Measurements from ENCODE around the gene CMAS.
"Not testable (repeated sequence)": the region's sequence is repeated elsewhere in the genome, so short reads cannot be mapped to it uniquely, and the experiment has no call there.

Gene CMAS

DNA sequence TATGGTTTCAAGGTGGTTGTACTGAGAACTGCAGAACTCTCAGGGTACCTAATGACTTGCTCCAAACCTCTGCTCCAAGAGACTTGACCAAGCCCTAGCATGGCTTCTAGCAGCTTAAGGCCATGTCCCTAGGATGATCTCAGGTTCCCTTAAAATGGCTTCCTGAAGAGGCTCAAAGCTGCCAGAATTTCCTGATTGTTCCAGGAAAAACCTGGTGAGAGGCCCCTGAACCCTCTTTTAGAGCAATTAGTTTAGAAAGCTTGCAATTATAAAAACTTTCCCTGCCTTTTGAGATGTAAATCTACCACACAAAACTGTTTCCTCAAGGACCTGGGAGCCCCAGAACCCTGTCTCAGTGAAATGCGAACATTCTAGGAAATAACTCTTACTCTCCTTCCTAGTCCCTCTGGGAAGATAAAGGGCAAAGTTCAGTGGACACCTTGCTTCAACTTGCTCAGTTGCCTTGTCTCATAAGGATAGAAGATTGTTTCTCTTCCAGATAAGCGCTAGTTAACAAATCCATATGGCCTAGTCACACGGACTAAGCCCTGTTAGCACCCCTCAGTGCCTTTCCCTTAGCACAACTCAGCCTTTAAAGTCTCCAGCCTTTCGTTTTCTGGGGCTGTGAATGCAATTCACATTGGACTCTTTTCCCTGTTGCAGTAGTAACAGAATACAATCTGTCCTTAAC, 2.5 kb downstream of the CMAS start:
- DNase-seq, result no peak

DNA sequence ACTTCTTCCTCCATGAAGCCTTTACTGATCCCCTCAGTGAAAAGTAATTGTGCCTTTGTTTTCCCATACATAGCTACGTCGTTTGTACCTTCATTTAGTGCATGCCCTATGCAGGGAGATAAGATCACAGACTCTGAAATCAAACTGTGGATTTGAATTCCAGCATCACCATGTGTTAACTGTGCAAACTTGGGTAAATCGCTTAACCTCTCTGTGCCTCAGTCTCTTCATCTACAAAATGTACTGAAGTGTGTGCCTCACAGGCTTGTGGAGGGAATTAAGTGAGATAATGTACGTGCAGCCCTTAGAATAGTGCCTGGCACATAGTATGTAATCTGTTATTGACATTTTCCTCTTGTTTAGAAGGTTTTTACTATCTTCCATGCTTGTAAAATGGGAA, 4.1 kb downstream of the CMAS start:
- DNase-seq, result no peak

DNA sequence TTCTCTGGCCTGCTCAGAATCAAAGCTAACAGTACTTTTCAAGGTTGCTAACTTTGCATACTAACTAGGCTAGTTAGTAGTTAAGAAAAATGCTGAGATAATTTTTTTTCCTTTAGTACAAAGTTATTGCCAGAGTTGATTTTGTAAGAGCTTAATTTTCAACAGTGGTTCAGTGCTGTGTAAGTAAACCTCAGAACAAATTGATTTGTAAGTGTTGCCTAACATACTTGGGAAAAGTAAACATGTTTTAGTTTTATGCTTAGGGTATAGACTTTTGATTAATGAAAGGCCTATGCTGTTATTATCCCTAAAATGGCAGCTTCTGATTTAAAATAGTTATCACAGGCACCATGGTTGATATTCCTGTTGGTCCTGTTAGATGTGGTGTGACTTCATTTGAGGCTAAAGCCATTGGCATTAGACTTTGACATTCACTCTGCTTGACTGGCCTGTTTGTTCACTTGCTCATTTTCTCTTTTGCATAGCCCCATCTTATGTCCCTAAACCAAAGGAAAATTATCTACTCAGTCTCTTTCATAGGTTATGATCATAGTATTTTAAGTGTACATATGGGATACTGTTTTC, 5.2 kb downstream of the CMAS start:
- DNase-seq, result no peak

DNA sequence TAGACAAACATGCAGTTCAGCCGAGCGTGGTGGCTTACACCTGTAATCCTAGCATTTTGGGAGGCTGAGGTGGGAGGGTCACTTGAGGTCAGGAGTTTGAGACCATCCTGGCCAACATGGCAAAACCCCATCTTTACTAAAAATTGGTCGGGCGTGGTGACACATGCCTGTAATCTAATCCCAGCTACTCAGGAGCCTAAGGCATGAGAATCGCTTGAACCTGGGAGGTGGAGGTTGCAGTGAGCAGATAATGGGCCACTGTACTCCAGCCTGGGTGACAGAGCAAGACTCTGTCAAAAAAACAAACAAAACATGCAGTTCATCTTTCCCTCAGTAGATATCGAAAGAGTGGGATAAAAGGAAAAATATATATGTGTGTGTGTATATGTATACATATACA, 7.0 kb downstream of the CMAS start:
- not testable (repeated sequence) for DNase-seq

DNA sequence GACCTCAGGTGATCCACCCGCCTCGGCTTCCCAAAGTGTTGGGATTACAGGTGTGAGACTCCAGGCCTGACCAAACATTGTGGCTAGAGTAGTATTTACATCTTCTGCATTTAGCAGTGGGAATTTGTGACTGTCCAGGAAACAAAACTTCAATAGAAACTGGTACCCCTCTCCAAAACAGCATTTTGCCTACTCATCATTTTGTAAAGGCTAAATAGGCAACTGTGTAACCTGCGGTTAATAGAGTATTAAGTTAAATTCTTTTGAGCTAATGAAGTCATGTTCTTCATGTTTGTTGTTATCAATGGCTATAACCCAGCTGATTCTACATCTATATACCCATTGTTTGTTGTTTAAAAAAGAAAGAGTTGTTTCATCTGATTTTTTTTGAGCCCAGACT, 8.1 kb downstream of the CMAS start:
- no peak for DNase-seq

DNA sequence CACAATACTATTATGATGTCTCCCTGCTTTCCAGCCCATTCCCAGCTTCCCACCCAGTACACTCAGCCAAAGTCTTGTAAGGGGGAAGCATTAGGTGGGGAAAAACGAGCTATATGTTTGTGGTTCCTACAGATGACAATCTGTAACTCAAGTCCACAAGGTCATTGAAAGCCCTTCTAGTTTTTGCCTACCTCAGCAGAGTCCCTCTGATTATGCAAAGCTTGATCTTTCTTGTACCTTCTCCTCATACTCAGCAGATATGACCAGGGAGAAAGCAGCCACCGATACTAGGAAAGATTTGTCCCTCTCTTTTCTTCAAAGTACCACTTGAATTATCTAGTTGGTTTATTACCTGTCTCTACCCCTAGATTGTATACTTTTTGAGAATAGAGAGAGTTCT, 10.6 kb downstream of the CMAS start:
- DNase-seq, result no peak

DNA sequence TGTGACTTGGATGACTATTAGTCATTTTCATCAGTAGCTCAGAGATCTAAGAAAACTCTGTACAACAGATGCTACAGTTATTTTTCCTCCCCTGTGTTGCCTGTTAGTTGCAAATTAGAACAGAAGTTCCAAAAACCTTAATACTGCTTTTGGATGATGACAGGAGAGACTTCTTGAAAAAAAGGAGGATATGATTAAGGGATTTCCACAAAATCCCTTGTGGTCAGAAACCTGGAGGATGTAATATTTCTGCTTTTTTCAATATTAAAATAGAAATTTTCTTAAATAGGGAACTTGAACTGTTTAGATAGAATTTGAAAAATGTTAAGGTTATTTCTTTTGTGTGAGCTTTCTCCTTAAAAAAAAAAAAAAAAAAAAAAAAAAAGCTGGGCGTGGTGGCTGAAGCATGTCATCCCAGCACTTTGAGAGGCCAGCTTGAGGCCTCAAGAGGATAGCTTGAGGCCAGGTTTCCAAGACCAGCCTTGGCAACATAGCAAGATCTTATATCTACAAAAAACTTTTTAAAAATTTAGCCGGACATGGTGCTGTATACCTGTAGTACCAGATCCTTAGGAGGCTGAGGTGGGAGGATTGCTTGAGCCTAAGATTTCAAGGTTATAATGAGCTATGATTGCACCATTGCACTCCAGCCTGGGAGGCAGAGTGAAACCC, 14.1 kb downstream of the CMAS start:
- peak; percentile 20 for DNase-seq

DNA sequence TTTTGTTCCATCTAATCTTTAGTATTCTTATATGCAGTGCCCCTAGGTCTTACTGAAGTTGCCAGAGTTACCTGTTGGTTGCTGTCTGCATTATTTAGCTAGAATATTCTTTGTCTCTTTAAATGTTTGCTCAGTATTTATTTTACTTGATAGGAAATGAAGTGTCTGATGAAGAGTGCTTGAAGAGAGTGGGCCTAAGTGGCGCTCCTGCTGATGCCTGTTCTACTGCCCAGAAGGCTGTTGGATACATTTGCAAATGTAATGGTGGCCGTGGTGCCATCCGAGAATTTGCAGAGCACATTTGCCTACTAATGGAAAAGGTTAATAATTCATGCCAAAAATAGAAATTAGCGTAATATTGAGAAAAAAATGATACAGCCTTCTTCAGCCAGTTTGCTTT, 18.9 kb downstream of the CMAS start:
- peak; percentile 59 for DNase-seq

DNA sequence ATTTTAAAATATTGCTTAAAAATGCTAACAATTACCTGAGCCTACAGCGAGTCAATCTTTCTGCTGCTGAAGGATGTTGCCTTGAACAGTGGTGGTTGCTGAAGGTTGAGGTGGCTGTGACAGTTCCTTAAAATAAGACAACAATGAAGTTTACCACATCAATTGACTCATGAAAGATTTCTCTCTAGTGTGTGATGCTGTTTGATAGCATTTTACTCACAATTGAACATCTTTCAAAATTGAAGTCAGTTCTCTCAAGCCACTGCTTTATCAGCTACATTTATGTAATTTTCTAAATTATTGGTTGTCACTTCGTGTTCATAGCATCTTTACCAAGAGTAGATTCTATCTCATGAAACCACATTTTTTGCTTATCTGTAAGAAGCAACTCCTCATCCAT, 20.3 kb downstream of the CMAS start:
- DNase-seq, result no peak

DNA sequence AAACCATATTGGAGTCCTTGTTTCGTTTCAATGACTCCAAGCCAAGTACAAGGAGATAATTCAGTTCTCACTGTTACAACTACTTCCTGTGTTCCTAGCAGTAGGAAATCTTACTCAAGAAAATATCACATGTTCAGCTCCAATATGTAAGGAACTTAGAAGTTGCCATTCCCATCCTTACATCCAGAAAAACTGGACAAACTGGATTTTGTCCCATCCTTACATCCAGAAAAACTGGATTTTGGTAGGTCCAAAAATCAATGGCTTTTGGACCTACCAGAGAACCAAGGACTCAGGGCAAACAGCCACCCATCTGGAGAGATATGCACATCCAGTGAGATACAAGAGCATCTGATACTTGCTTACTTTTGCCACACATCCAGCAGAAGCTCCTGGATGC, 23.8 kb downstream of the CMAS start:
- DNase-seq, result no peak

DNA sequence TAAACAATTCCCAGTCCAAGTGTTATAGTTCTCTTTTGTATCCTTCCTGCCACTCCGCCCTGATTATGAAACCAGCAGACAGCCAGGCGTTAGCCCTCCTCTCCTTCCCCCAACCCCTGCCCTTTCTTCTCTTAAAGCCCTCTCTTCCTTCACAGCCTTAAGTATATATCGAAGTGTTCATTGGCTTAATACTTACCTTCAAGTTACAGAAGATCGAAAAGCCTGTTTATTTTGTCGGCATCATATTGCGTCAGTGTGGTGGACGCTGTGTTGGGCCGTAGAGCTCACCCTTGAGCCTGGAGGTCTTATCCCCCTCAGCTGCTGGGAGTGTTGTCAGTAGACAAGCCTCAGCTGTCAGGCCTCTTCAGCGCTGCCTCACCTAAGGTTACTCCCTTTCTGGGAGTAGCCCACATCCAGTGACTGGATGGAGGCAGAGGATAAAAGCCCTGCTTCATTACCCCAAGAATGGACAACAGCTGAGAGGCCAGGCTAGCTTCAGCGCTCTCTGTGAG, 36.2 kb downstream of the CMAS start:
- no peak for DNase-seq

DNA sequence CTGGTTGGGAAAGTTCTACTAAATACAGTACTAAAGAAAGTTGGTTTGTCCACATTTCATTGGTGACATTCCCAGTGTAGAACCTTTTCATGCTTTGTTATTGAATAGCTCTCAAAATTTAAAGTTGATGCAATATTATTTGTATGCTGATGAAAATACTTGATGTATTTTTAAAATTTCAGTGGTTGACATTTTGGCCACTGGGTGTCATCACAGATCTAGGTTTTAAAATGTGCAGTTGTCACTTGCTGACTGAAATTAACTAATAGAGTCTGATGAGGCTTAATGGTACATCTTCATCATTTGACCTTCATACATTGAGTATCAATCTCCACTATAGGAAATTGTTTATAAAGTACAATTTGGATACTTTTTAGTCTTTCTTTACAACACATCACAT, 37.1 kb downstream of the CMAS start:
- DNase-seq, result peak; percentile 74

DNA sequence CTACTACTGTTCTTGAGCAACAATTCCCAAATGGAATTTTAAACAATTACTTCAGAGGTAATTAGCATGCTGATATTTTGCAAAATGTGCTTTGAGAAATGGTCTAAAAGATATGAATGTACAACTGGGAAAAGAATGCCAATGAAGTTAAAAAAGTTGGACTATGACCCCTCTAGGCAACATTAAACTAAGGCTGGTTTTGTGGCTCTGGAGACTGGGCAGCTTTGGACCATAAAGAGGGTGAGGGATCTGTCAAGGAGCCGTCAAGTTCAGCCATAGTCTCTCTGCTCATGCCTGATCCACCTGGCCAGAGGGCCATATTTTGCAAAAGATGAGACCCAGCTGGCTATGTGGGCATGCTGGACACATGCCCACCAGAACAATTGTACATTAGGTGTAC, 38.8 kb downstream of the CMAS start:
- no peak for DNase-seq

DNA sequence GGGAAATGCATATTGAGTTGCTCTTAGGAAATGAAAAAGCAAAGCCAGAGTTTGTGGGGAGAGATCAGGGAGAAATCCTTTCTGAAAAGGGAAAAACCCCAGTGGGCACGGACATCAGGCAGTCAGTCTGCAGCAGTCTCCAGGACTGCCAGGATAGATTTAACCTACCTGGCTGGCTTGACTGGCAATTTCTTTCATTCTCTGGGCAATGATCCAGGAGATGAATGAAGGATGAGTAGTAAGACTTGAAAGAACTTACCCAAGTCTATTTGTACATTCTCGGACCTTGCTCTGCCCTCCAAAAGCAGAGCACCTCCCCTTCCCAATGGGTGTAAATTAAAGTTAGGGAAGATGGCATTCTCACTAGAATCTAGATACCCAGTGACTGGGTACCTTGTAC, 42.9 kb downstream of the CMAS start:
- DNase-seq, result no peak

DNA sequence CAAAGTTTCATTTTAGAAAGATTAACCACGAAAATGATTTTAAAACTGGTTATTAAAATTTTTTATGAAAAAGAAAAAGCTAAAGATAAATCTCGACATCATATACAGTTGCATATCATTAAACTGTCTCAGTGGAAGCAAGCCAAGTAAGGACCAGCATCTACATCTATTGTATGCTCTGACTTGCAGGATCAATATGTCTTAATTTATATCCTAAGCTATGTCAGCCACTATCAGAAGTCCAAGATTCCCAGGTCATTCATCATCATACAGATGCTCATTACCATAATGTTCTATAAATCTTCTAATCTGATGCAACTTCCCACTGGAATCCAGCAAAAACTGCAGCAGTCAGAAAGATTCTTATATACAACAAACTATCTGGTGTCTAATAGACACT, 43.5 kb downstream of the CMAS start:
- no peak for DNase-seq

DNA sequence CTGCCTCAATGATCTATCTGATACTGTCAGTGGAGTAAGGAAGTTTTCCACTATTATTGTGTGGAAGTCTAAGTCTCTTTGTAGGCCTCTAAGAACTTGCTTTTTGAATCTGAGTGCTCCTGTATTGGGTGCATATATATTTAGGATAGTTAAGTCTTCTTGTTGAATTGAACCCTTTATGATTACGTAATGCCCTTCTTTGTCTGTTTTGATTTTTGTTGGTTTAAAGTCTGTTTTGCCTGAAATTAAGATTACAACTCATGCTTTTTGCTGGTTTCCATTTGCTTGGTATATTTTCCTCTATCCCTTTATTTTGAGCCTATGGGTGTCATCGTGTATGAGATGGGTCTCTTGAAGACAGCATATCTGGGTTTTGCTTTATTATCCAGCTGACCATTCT, 53.0 kb downstream of the CMAS start:
- not testable (repeated sequence) for DNase-seq

DNA sequence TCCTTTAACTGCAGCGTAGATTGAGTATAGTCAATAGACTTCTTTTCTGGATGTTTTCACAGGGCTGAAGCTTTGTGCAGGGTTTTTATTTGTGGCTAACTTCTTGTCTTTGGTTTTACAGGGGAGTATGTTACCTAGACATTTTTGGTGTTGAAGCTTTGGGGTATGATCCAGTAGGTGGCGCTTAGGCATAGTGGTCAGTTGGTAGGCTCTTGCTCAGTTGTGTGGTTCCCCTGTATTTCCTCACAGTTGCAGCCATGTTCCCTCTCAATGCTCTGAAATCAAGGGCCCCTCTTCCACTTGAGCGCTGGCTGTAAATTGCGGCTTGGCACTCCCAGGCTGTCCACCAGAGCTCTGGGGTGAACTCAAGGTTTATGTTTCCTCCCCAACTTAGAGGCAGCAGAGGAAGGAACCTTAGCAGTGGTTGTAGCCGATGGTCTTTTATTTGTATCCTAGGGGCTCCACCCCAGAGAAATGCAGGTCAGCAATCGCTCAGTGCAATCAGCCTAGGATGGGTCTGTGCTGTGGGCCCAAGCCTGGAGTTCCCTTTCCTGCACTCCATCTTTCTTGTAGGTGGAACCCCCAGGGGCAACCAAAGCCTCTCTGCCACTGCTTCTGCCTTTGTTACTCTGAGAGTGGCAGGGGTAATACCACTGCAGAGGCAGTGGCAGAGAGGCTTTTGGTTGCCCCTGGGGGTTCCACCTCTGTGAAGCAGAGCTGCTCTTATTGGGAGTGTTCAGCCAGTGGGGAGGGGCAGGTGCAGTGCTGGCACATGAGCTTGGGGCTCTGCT, 55.1 kb downstream of the CMAS start:
- peak; percentile 90 for DNase-seq

DNA sequence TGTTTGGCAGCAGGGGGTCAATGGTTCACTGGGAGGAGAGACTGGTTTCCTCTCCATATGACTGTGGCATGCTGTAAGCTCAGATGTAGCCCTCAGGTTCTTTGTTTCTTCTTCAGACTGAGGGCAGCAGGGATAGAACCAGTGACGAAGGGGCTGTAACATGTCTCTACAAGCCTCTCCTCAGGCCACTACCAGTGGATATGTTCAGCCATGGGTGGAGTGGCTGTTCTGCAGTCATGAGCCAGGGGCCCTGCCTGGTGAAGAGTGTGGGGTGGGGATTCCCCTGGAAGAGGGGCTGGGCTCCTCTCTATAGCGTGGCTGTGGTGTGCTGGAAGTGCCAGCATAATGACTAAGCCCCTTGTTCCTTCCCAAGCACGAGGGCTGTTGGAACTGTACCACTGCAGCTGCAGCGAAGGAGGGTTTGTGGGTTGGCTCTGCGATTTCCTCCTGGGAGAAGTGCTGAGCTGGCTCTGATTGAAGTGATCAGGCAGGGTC, 55.8 kb downstream of the CMAS start:
- DNase-seq, result peak; percentile 22

DNA sequence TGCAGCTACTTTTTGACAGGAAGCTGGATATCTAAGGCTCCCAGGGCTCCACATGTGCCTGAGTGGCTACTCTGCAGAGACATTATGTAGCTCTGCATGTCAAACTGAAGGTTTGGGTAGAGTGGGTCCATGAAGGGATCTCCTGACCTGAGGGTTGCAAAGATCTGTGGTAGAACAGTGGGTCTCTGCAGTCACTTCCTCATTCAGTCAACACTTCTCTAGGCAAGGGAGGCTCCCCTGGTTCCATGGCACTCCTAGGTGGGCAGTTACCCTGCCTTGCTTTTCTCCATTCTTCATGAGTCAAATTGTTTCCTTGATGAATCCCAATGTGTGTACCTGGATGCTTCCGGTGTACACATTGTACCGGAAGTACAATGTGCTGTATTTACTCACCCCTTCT, 57.4 kb downstream of the CMAS start:
- peak; percentile 33 for DNase-seq

DNA sequence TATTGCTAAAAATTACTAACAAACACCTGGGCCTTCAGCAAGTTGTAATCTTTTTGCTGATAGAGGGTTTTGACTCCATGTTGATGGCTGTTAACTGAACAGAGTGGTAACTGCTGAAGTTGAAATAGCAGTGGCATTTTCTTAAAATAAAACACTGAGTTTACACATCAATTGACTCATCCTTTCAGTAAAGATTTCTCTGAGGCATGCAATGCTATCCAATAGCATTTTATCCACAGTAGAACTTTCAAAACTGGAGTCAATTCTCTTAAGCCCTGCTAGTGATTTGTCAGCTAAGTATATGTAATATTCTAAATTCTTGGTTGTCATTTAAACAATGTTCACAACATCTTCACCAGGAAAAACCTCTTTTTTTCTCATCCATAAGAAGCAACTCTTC, 59.5 kb downstream of the CMAS start:
- DNase-seq, result no peak

DNA sequence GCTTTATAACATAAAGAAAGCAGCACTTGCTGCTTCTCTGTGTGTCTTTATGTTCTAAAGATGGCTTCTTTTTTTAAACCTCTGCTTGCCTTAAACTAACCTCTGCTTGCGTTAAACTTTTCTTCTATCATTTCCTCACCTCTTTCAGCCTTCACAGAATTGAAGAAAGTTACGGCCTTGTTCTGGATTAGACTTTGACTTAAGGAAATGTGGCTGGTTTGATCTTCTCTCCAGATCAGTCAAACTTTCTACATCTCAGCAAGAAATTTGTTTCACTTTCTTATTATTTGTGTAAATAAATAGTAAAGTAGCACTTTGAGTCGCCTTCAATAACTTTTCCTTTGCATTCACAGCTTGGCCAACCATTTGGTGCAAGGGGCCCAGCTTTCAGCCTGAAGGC, 64.2 kb downstream of the CMAS start:
- DNase-seq, result no peak
